Upper lobe of right lung (tissue), 1 donor: ENCODE results near the gene GABRG3. TPM values are rescaled to one million over a fixed set of nuclear protein-coding genes. Genes with fewer than 3 reads are reported as not detected.

Source experiments
- ATAC-seq: fragments of 200-7000 bp; cut with Tn5 transposase; one replicate; pipeline ENCODE4 v1.9.1; 2020; ENCODE audit warnings: mild to moderate bottlenecking, moderate library complexity
- DNase-seq: peaks from one replicate; pipeline ENCODE4 v3.0.0-alpha.2; 2020
- H3K27ac ChIP-seq: fragments of 200-600 bp; one replicate; pipeline ENCODE4 v1.8.0; 2022
- H3K27me3 ChIP-seq: fragments of 200-600 bp; one replicate; pipeline ENCODE4 v1.8.0; 2022; ENCODE audit warnings: mild to moderate bottlenecking
- H3K36me3 ChIP-seq: fragments of 200-600 bp; one replicate; pipeline ENCODE4 v1.8.0; 2022
- H3K4me1 ChIP-seq: fragments of 200-600 bp; one replicate; pipeline ENCODE4 v1.8.0; 2022
- H3K4me3 ChIP-seq: fragments of 200-600 bp; one replicate; pipeline ENCODE4 v1.8.0; 2022; ENCODE audit warnings: mild to moderate bottlenecking
- H3K9me3 ChIP-seq: fragments of 200-600 bp; one replicate; pipeline ENCODE4 v1.8.0; 2022
- CTCF ChIP-seq: fragments of 200-600 bp; IDR thresholded peaks from one replicate; pipeline ENCODE4 v1.8.0; 2022; ENCODE audit warnings: antibody characterized with exemption
- intact Hi-C: fragments of 100-400 bp; cut with DNase I; formaldehyde crosslinking; loops from one replicate; pipeline ENCODE4 v1.11.0; 2022
- total RNA-seq: library from RNA; stranded (reverse); fragmentation: NEBNext Ultra II Directional; extraction: Animal tissue kit (Norgen Biotek cat#: 25700); gene quantifications from one replicate; pipeline ENCODE4 v1.2.1, GENCODE V29; 2021
- donor health status: DM: no; HTN: yes; CAD: no; lungs with severe emphysema.

Gene GABRG3
- total RNA-seq, 1 donor from 2014 or later: not detected

- no peaks in the 10 kb centered on the region for H3K9me3 ChIP-seq
- no peak for ATAC-seq
Measured at GRCh38 chr15:27549746-27550145, 578.8 kb downstream of the GABRG3 start.

GRCh38 chr15:27550635-27551034 is 579.7 kb downstream of the GABRG3 start:
- Histone ChIP-seq H3K9me3 (no peaks in the 10 kb centered on the region), H3K4me3 (no peak overlapping the region), H3K4me1 (no peaks in the 10 kb centered on the region), H3K27ac (no peak overlapping the region), H3K27me3 (no peaks in the 10 kb centered on the region), H3K36me3 (no peaks in the 10 kb centered on the region)
- ATAC-seq (no peak), DNase-seq (no peak)
- TF ChIP-seq CTCF: no peak
- intact Hi-C loops: no loop called here

More at GRCh38 chr15:27549746-27550145, 578.8 kb downstream of the GABRG3 start:
- no peak for DNase-seq
- no peaks in the 10 kb centered on the region for H3K36me3 ChIP-seq
- no peak overlapping the region for H3K4me3 ChIP-seq
- no peak for TF ChIP-seq CTCF
- no peaks in the 10 kb centered on the region for H3K4me1 ChIP-seq
- H3K27me3 ChIP-seq: no peaks in the 10 kb centered on the region
- H3K27ac ChIP-seq: no peak overlapping the region
- intact Hi-C loops: no loop called here

- Histone ChIP-seq H3K4me1 (no peaks in the 10 kb centered on the region), H3K27ac (no peak overlapping the region), H3K4me3 (no peak overlapping the region), H3K9me3 (no peaks in the 10 kb centered on the region), H3K36me3 (no peaks in the 10 kb centered on the region), H3K27me3 (no peaks in the 10 kb centered on the region)
- intact Hi-C loops: no loop called here
- DNase-seq (no peak), ATAC-seq (no peak)
- TF ChIP-seq CTCF: no peak
Measured at GRCh38 chr15:27561816-27562215, 590.8 kb downstream of the GABRG3 start.

GRCh38 chr15:27563765-27564370 is 592.9 kb downstream of the GABRG3 start:
- H3K27ac ChIP-seq: no peak overlapping the region
- no peaks in the 10 kb centered on the region for H3K27me3 ChIP-seq
- no peaks in the 10 kb centered on the region for H3K9me3 ChIP-seq
- no peaks in the 10 kb centered on the region for H3K4me1 ChIP-seq
- intact Hi-C loops: no loop called here
- TF ChIP-seq CTCF: no peak
- DNase-seq: no peak
- no peak for ATAC-seq
- no peaks in the 10 kb centered on the region for H3K36me3 ChIP-seq
- no peak overlapping the region for H3K4me3 ChIP-seq

- H3K27ac ChIP-seq: no peak overlapping the region
- intact Hi-C loops: no loop called here
- H3K27me3 ChIP-seq: no peaks in the 10 kb centered on the region
- H3K9me3 ChIP-seq: no peaks in the 10 kb centered on the region
- no peaks in the 10 kb centered on the region for H3K36me3 ChIP-seq
- no peak for TF ChIP-seq CTCF
- no peak for ATAC-seq
- H3K4me3 ChIP-seq: no peak overlapping the region
- DNase-seq: no peak
- H3K4me1 ChIP-seq: no peaks in the 10 kb centered on the region
Measured at GRCh38 chr15:27564656-27565055, 593.7 kb downstream of the GABRG3 start.

GRCh38 chr15:27570746-27571145 is 599.8 kb downstream of the GABRG3 start:
- TF ChIP-seq CTCF: no peak

More at GRCh38 chr15:27570746-27571145, 599.8 kb downstream of the GABRG3 start:
- Histone ChIP-seq H3K4me3 (no peak overlapping the region), H3K27ac (no peak overlapping the region), H3K9me3 (no peaks in the 10 kb centered on the region), H3K36me3 (no peaks in the 10 kb centered on the region), H3K4me1 (no peaks in the 10 kb centered on the region), H3K27me3 (no peaks in the 10 kb centered on the region)
- intact Hi-C loops: no loop called here
- no peak for DNase-seq
- ATAC-seq: no peak
